ENCODE results near the gene UEVLD.

GRCh38 chr11:18633256-18634139 is 45.0 kb upstream of the UEVLD start:
- TF ChIP-seq CTCF (IDR thresholded peaks at IDR 0.05 in 4 of 5, conservative IDR thresholded peaks at IDR 0.05 in 1 of 5) (no peak), POLR2A (IDR thresholded peaks at IDR 0.05) (no peak)

All from gastrocnemius medialis (tissue), 4 donors.